SU-DHL-6 (cell line): ENCODE measurements around the gene SLC22A3.

Source experiments
- EZH2phosphoT487 ChIP-seq: fragments of 200-600 bp; sonication (generic), shearing (Covaris generic); conservative IDR thresholded peaks from 2 replicates; pipeline ENCODE4 v1.6.1; 2018; ENCODE audit warnings: mild to moderate bottlenecking, antibody characterized with exemption, low read length, moderate library complexity, mixed read lengths
- TF ChIP-seq, protein P1 (sequence below): fragments of 200-600 bp; sonication (generic); IDR thresholded peaks from one replicate; pipeline ENCODE4 v1.5.1; 2017; ENCODE audit warnings: antibody characterized with exemption, mild to moderate bottlenecking, low read length, moderate library complexity; ENCODE audit not compliant: insufficient read depth, poor library complexity, severe bottlenecking

DNA sequence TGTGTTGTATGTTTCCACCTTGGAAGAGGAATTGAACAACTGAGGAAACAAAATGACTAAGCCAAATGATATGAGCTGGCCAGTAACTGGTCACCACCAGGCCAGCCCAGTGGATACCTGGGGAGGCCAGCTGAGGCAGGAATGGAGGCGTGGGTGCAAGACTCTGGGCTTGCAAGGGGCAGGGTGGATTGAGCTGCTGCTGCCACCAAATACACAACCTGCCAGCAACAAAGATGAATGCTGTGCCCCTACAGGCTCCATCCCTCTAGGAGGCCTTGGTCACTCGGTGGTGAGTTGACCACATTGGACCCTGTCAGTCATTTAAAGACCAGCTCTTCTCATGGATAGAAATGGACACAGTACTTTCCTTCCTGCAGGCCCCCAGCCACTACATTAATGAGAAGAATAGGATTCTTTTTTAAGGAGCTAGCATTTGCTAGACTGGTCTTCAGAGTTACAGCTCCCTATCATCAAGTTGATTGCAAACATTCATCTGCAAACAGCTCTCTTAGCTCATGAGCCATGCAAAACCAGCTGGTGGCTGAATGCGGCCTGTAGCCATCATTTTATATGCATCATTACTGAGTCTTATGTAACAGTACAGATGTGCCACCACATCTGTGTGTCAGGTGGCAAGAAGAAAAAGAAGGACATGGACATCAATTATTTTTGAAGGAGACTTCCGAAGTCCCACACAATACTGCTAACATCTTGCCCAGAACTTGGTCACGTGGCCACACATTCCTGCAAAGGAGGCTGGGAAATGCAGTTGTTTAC lies 26.3 kb upstream of the SLC22A3 start:
- TF ChIP-seq, protein P1, sequence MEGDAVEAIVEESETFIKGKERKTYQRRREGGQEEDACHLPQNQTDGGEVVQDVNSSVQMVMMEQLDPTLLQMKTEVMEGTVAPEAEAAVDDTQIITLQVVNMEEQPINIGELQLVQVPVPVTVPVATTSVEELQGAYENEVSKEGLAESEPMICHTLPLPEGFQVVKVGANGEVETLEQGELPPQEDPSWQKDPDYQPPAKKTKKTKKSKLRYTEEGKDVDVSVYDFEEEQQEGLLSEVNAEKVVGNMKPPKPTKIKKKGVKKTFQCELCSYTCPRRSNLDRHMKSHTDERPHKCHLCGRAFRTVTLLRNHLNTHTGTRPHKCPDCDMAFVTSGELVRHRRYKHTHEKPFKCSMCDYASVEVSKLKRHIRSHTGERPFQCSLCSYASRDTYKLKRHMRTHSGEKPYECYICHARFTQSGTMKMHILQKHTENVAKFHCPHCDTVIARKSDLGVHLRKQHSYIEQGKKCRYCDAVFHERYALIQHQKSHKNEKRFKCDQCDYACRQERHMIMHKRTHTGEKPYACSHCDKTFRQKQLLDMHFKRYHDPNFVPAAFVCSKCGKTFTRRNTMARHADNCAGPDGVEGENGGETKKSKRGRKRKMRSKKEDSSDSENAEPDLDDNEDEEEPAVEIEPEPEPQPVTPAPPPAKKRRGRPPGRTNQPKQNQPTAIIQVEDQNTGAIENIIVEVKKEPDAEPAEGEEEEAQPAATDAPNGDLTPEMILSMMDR: no peak
- TF ChIP-seq EZH2phosphoT487: no peak
